NCI-H226 (cell line): ENCODE data around the gene GTF2E1.

Experiments
- DNase-seq: peaks from one replicate; pipeline ENCODE4 v3.0.0-alpha.2; 2015

Gene GTF2E1

GRCh38 chr3:120802916-120803315, 60.4 kb downstream of the GTF2E1 start:
- DNase-seq, result no peak

GRCh38 chr3:120816728-120817127, 74.2 kb downstream of the GTF2E1 start:
- no peak for DNase-seq

DNA sequence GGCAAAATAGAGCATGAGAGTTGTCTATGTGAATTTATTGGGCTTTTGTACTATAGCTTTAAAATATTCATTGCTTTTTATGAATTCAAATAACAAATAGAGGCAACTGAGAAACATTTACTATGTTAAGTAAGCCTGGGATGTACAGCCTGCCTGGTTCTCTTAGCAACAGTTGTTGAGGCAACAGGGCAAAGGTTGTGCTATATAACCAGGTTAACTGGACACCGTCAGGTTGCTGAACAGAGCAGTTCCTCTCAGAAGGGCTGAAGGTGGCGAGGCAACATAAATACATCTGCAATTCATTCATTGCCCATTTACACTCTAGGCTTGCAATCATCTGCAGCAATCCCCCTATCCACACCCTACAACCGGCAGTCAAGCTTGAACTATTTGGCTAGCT, 78.2 kb downstream of the GTF2E1 start:
- DNase-seq, result no peak

DNA sequence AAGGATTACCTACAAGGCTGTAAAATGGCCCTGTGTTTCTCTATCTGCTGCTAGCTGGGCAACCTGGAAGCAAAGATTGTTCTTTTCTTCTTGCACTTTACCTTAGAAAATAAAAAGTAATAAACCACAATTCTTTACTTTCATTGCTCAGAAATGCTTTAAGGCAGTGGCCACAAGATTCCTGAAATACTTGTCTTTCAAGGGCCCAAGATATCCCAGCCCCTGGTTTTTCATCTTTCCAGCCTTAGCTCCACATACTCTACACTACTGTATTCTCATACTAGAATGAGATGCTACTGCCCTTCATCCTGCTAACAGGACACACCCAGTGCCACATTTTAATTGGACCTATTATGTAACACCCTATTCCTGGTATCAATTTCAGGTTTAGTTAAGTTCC, 78.9 kb downstream of the GTF2E1 start:
- DNase-seq, result no peak

GRCh38 chr3:120823156-120823555, 80.6 kb downstream of the GTF2E1 start:
- no peak for DNase-seq

DNA sequence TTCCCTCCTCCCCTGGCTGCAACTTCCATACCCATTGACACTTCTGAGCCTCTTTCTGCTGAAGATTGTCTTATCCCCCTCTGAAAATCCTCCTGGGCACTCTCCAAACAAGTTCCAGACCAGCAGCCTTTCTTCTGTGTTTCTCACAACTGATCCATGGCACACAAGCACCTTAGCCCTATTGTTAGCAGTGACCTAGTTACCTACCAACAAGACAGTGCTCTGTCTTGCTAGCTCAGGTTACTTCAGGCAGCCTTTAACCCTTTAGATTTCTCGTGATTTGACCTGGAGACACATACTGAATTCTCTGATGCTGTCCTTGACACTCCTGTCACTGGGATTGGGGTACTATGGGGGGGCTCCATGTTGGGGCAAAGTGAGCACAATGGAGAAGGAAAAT, 82.1 kb downstream of the GTF2E1 start:
- no peak for DNase-seq

DNA sequence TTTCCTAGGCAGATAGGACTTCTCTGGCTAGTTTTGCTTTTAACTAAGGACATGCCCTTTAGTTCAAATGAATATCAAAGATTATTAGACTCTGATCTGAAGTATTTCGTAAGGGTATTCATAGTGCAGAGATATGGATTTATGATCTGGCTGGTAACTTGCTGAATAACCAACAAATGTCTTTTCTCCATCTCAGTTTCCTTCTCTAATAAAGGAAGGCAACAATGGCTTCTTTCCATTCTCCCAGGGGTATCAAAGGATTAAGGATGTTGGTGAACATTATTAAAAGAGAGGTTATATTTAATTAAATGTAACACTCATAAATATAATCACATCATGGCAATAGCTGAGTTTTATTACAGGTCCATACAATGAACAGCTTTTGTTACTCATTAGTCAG, 86.3 kb downstream of the GTF2E1 start:
- DNase-seq, result no peak

DNA sequence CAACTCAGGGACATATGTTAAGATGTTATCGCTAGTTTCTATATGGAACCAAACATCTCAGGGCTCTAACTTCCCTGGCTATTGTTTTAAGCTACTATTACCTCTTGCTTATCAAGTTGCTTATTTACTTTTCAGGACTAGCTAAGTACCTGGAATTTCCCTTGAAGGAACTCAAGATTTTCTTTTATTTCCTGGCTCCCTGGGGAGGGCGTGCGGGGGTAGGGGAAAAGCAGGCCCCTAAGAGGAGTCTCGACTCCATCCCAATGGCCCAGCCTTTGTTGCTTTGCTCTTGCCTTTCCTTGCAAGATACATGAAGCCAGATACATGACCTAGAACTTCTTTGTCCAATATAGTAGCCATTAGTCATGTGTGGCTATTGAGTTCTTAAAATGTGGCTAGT, 88.5 kb downstream of the GTF2E1 start:
- DNase-seq, result no peak
